Measurements from ENCODE around the gene CARD14. TPM values are rescaled to one million over a fixed set of nuclear protein-coding genes. Genes with fewer than 3 reads are reported as not detected.

Gene CARD14
- total RNA-seq, 1 donor from 2014 or later = not detected

GRCh38 chr17:80202197-80202596, 32.4 kb downstream of the CARD14 start:
- no peaks in the 10 kb centered on the region for H3K36me3 Mint-ChIP-seq (ENCODE audit: low read depth)
- no peaks in the 10 kb centered on the region for H3K4me1 Mint-ChIP-seq

GRCh38 chr17:80203471-80203963, 33.7 kb downstream of the CARD14 start:
- TF ChIP-seq, protein P1, sequence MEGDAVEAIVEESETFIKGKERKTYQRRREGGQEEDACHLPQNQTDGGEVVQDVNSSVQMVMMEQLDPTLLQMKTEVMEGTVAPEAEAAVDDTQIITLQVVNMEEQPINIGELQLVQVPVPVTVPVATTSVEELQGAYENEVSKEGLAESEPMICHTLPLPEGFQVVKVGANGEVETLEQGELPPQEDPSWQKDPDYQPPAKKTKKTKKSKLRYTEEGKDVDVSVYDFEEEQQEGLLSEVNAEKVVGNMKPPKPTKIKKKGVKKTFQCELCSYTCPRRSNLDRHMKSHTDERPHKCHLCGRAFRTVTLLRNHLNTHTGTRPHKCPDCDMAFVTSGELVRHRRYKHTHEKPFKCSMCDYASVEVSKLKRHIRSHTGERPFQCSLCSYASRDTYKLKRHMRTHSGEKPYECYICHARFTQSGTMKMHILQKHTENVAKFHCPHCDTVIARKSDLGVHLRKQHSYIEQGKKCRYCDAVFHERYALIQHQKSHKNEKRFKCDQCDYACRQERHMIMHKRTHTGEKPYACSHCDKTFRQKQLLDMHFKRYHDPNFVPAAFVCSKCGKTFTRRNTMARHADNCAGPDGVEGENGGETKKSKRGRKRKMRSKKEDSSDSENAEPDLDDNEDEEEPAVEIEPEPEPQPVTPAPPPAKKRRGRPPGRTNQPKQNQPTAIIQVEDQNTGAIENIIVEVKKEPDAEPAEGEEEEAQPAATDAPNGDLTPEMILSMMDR (IDR thresholded peaks at IDR 0.05) = no peak
- DNase-seq = no peak
- ChIA-PET CTCF (no interaction called here), POLR2A (no interaction called here)
- no peaks in the 10 kb centered on the region for H3K9me3 Mint-ChIP-seq
- H3K4me1 Mint-ChIP-seq = no peaks in the 10 kb centered on the region
- H3K27ac Mint-ChIP-seq = no peak overlapping the region
- intact Hi-C loops (cut with micrococcal nuclease) = no loop called here
- no peak overlapping the region for H3K4me3 Mint-ChIP-seq
- no peaks in the 10 kb centered on the region for H3K27me3 Mint-ChIP-seq
- no peaks in the 10 kb centered on the region for H3K36me3 Mint-ChIP-seq (ENCODE audit: low read depth)
- ATAC-seq (ENCODE audit: low read depth) = no peak

More at GRCh38 chr17:80202197-80202596, 32.4 kb downstream of the CARD14 start:
- POLR2A ChIA-PET = no interaction called here
- CTCF ChIA-PET = no interaction called here
- Mint-ChIP-seq H3K27me3 (no peaks in the 10 kb centered on the region), H3K4me3 (no peak overlapping the region), H3K27ac (no peak overlapping the region), H3K9me3 (no peaks in the 10 kb centered on the region)
- DNase-seq = no peak
- TF ChIP-seq, protein P1 (IDR thresholded peaks at IDR 0.05) = no peak
- intact Hi-C loops (cut with micrococcal nuclease) = no loop called here
- ATAC-seq (ENCODE audit: low read depth) = no peak

DNA sequence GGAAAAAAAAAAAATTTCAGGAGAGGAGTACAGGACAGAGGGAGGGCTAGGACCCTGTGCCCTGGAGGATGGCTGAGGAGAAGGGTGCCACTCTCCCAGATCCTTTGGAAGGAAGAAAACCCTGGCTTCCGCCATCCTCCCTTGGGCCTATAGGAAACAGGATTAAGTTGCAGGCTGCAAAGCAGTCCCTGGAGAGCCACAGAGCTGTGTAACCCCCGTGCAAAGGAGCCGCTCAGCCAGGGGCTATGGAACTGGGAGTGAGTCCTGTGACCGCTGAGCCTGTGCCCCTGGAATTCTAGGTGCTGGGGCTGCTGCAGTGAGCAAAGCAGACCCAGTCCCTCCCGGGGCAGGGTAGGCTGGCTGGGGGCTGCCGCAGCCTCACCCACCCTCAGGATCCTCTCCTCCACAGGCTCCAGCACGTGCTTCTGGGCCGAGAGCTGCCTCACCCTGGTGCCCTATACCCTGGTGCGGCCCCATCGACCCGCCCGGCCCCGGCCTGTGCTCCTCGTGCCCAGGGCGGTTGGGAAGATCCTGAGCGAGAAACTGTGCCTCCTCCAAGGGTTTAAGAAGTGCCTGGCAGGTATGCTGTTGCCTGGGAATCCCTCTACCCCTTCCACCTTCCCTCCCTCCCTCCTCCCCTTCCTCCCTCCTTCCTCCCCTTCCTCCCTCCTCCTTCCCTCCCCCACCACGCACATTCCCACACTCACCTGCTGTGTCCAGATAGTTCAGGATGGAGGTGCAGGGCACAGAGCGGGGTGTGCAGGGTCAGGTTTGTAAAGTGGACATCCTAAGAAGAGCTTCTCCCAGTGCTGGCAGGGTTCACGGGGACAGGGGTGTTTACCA, 35.0 kb downstream of the CARD14 start:
- POLR2A ChIA-PET = no interaction called here
- H3K36me3 Mint-ChIP-seq (ENCODE audit: low read depth) = peaks cover 6% of the 10 kb centered on the region

GRCh38 chr17:80205811-80206210, 36.0 kb downstream of the CARD14 start:
- Mint-ChIP-seq H3K27me3 (no peaks in the 10 kb centered on the region), H3K4me1 (no peaks in the 10 kb centered on the region), H3K36me3 (ENCODE audit: low read depth) (peaks cover 15% of the 10 kb centered on the region), H3K9me3 (no peaks in the 10 kb centered on the region), H3K4me3 (no peak overlapping the region), H3K27ac (no peak overlapping the region)
- ATAC-seq (ENCODE audit: low read depth) (no peak), DNase-seq (no peak)
- TF ChIP-seq, protein P1 (IDR thresholded peaks at IDR 0.05) = no peak
- intact Hi-C loops (cut with micrococcal nuclease) = no loop called here
- ChIA-PET CTCF (no interaction called here), POLR2A (no interaction called here)

More for the DNA sequence above, 35.0 kb downstream of the CARD14 start:
- intact Hi-C loops (cut with micrococcal nuclease) = no loop called here
- TF ChIP-seq, protein P1 (IDR thresholded peaks at IDR 0.05) = no peak
- no peaks in the 10 kb centered on the region for H3K4me1 Mint-ChIP-seq
- H3K4me3 Mint-ChIP-seq = no peak overlapping the region
- no peak for DNase-seq
- no peak overlapping the region for H3K27ac Mint-ChIP-seq
- H3K9me3 Mint-ChIP-seq = no peaks in the 10 kb centered on the region
- H3K27me3 Mint-ChIP-seq = no peaks in the 10 kb centered on the region
- CTCF ChIA-PET = no interaction called here
- no peak for ATAC-seq (ENCODE audit: low read depth)

DNA sequence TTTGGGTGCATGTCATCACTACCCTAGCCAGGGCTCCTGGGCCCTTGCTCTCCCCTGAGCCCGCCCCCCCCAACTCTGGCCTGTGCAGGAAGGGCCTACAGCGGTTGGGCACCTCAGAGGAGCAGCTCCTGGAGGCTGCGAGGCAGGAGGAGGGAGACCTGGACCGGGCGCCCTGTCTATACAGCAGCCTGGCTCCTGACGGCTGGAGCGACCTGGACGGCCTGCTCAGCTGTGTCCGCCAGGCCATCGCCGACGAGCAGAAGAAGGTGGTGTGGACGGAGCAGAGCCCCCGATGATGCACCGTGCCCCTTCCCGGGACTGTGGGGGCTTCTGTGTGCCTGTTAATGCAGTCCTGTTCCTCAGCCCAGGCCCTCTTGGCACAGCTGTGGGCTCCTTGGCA, 38.2 kb downstream of the CARD14 start:
- H3K27me3 Mint-ChIP-seq = no peaks in the 10 kb centered on the region
- TF ChIP-seq, protein P1 (IDR thresholded peaks at IDR 0.05) = no peak
- H3K4me3 Mint-ChIP-seq = no peak overlapping the region
- ChIA-PET CTCF (no interaction called here), POLR2A (no interaction called here)
- peaks cover 2% of the 10 kb centered on the region for H3K4me1 Mint-ChIP-seq
- peaks cover 25% of the 10 kb centered on the region for H3K36me3 Mint-ChIP-seq (ENCODE audit: low read depth)
- intact Hi-C loops (cut with micrococcal nuclease) = no loop called here
- DNase-seq (no peak), ATAC-seq (ENCODE audit: low read depth) (no peak)
- no peaks in the 10 kb centered on the region for H3K9me3 Mint-ChIP-seq
- no peak overlapping the region for H3K27ac Mint-ChIP-seq

Measured in activated B cell treated with CpG ODN at 0.5 μM for 24 hours (primary cell).